Transverse colon (tissue), 4 donors: ENCODE measurements around the gene ZNF765. TPM values are rescaled to one million over a fixed set of nuclear protein-coding genes. Genes with fewer than 3 reads are reported as not detected.
"Not testable (repeated sequence)": the region's sequence is repeated elsewhere in the genome, so short reads cannot be mapped to it uniquely, and the experiment has no call there.

Experiments used
- DNase-seq: peaks from one replicate; pipeline ENCODE4 v3.0.0-alpha.2; 2019
- H3K27ac ChIP-seq, 4 donors: fragments of 200-600 bp; sonication (generic); 2 replicates each; pipeline ENCODE4 v1.5.1; 2016 to 2018; ENCODE audit warnings: inconsistent platforms in 4 of 4
- H3K27me3 ChIP-seq: fragments of 200-600 bp; sonication (generic); 2 replicates; pipeline ENCODE4 v1.5.1; 2017; ENCODE audit warnings: inconsistent platforms
- H3K36me3 ChIP-seq, 4 donors: fragments of 200-600 bp; sonication (generic); 2 replicates each; pipeline ENCODE4 v1.5.1; 2017 to 2019; ENCODE audit warnings: inconsistent platforms in 4 of 4
- H3K4me1 ChIP-seq, 4 donors: fragments of 200-600 bp; sonication (generic); 2 replicates each; pipeline ENCODE4 v1.5.1; 2017 to 2020; ENCODE audit warnings: inconsistent platforms in 4 of 4
- H3K4me3 ChIP-seq, 4 donors: fragments of 200-600 bp; sonication (generic); 1 replicate in 1 of 4; 2 replicates in 3 of 4; pipeline versions ENCODE4 v1.5.1 to v1.6.1; 2017 to 2019; ENCODE audit warnings: inconsistent platforms in 4 of 4
- H3K9me3 ChIP-seq, 2 donors: fragments of 200-600 bp; sonication (generic); 2 replicates each; pipeline ENCODE4 v1.5.1; 2017 to 2019; ENCODE audit warnings: inconsistent platforms in 2 of 2
- CTCF ChIP-seq, 5 experiments: fragments of 200-600 bp in 3 of 5; fragments of 450-650 bp in 2 of 5; sonication (generic) in 3 of 5; IDR thresholded peaks; 1 replicate in 2 of 5; 2 replicates in 3 of 5; pipeline ENCODE4 v1.5.1; 2016 to 2017; ENCODE audit warnings: antibody characterized with exemption in 5 of 5, inconsistent platforms in 3 of 5, mild to moderate bottlenecking in 2 of 5, moderate library complexity in 1 of 5
- EP300 ChIP-seq: sonication (generic); formaldehyde crosslinking; IDR thresholded peaks from one replicate; pipeline ENCODE4 v1.6.1; 2017; ENCODE audit warnings: antibody characterized with exemption, low read depth
- POLR2A ChIP-seq: fragments of 450-650 bp; IDR thresholded peaks from one replicate; pipeline ENCODE4 v1.6.1; 2016; ENCODE audit warnings: antibody characterized with exemption, mild to moderate bottlenecking, moderate library complexity
- POLR2AphosphoS5 ChIP-seq, 3 donors: sonication (generic); formaldehyde crosslinking; IDR thresholded peaks; one replicate each; pipeline ENCODE4 v1.6.1; 2016; ENCODE audit warnings: antibody characterized with exemption in 3 of 3
- WGBS, 2 donors: methylation state at CpG; one replicate each; pipeline ENCODE4 v1.1.5; 2018; ENCODE audit warnings: low coverage in 1 of 2; 5-methylcytosine and 5-hydroxymethylcytosine counted together
- in situ Hi-C, 4 donors: fragments of 200-750 bp; cut with MboI; loops; one replicate each; pipeline versions ENCODE4 v1.15.0 to v1.15.1; 2017; ENCODE audit warnings: low sequenced_read_pairs in 3 of 4, low pct_ligation_motif_present in 1 of 4, low pct_unique_long_range_greater_than_20kb in 1 of 4
- intact Hi-C: fragments of 100-400 bp; cut with DNase I; formaldehyde crosslinking; loops from one replicate; pipeline ENCODE4 v1.15.1; 2023; ENCODE audit warnings: low total_unique reads
- total RNA-seq, 4 donors: library from RNA; depleted of rRNA; stranded (reverse); fragments of >200 nt; gene quantifications; one replicate each; pipeline ENCODE4 v1.1.0, GENCODE V29; 2016

The ZNF765 gene
- 10 to 100 TPM in 3 of 4 donors, 1 to 10 TPM in 1; 6.0 to 14.3 (median 11.2) TPM for total RNA-seq

DNA sequence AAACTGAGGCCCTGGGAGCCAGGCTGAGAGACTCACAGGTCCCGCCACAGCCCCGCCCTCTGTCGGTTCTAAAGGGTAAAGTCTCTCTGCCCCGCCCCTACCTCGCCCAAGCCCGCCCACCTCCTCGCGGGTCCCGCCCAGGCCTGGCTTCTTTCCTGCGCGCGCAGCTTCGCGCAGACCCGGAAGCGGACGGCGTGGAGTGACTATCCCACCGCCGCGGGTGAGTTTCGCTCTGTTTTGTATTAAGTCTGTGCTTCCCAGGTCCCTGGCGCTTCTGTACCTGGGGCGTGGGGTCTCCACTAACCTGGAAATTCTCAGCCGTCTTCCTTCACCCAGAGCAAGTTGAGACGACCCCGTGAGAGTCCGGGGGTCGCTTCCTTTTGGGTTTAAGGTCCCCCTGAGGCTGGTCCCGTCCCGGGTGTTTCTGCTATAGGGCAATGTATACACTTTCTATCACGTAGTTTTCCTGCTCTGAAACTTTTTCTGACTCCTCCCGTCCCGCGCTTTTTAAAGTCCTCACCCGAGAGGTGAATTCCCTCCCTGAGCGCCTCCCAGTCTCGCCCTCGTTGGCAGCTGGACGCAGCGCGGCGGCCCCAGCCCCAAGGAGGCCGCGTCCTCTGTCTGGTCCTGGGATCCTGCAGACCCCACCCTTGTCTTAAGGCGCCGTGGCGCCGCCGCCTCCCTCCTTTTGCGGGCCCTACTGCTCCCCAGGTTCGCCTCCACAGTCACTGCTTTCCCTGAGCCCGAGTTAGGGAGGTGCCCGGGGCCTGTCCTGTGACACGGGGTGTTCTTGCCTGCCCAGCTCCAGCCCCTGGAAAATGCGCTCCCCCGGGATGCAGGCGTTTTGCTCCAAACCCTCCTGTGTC is at the start of gene ZNF765:
Gene ZNF765 (plus strand): TSS at position 176 of the 866 bp plus-strand sequence. CDS start 2,867 bp downstream, outside the sequence.
- Histone ChIP-seq H3K4me3 (peak within 1 kb of the TSS; percentile 50 to 95 (median 92)), H3K4me1 (peaks cover 4 to 25% (median 17%) of the 10 kb centered on the region in 4 donors), H3K9me3 (peaks cover 3 to 4% of the 10 kb centered on the region in 2 donors), H3K27me3 (no peaks in the 10 kb centered on the region), H3K36me3 (peaks cover 0 to 21% (median 8%) of the 10 kb centered on the region in 4 donors), H3K27ac (peak within 1 kb of the TSS; percentile 79 to 97 (median 92))
- no peak for TF ChIP-seq EP300
- TF ChIP-seq POLR2AphosphoS5 (IDR thresholded peaks at IDR 0.05) = peak; percentile 75 to 92 (median 90)
- TF ChIP-seq CTCF (IDR thresholded peaks at IDR 0.05) = peak; percentile 38 to 79 (median 56)
- peak; percentile 86 for TF ChIP-seq POLR2A
- WGBS, 2 donors = 0% methylated on average over 55 of the region's 58 CpGs; no CpG with 5 or more reads in 1 of the 2 donors
- in situ Hi-C loops (no loop called here), intact Hi-C loops (no loop called here)
- DNase-seq = peak; percentile 96

GRCh38 chr19:53355739-53356138 is 39.2 kb upstream of the ZNF765 start:
- Histone ChIP-seq H3K27me3 (no peaks in the 10 kb centered on the region), H3K4me3 (no peak overlapping the region), H3K9me3 (peaks cover 66 to 72% of the 10 kb centered on the region in 2 donors), H3K36me3 (peaks cover 8 to 29% (median 10%) of the 10 kb centered on the region in 4 donors), H3K4me1 (no peaks in the 10 kb centered on the region), H3K27ac (no peak overlapping the region)
- DNase-seq = no peak
- 93 to 100% methylated on average over 1 of the region's 1 CpG for WGBS, 2 donors
- TF ChIP-seq CTCF (IDR thresholded peaks at IDR 0.05) (no peak), EP300 (no peak), POLR2A (no peak), POLR2AphosphoS5 (IDR thresholded peaks at IDR 0.05) (no peak)
- in situ Hi-C loops (no loop called here), intact Hi-C loops (no loop called here)

GRCh38 chr19:53357821-53358581 is 36.9 kb upstream of the ZNF765 start:
- Histone ChIP-seq H3K4me1 (no peaks in the 10 kb centered on the region), H3K4me3 (no peak overlapping the region), H3K27ac (no peak overlapping the region), H3K36me3 (peaks cover 0 to 7% (median 0%) of the 10 kb centered on the region in 4 donors), H3K27me3 (no peaks in the 10 kb centered on the region), H3K9me3 (peaks cover 45 to 50% of the 10 kb centered on the region in 2 donors)
- no peak for DNase-seq
- in situ Hi-C loops = no loop called here
- intact Hi-C loops = no loop called here
- 80 to 88% methylated on average over 7 to 35 of the region's 35 CpGs for WGBS, 2 donors
- no peak for TF ChIP-seq POLR2AphosphoS5 (IDR thresholded peaks at IDR 0.05)
- TF ChIP-seq CTCF (IDR thresholded peaks at IDR 0.05) = no peak
- no peak for TF ChIP-seq EP300
- TF ChIP-seq POLR2A = no peak

DNA sequence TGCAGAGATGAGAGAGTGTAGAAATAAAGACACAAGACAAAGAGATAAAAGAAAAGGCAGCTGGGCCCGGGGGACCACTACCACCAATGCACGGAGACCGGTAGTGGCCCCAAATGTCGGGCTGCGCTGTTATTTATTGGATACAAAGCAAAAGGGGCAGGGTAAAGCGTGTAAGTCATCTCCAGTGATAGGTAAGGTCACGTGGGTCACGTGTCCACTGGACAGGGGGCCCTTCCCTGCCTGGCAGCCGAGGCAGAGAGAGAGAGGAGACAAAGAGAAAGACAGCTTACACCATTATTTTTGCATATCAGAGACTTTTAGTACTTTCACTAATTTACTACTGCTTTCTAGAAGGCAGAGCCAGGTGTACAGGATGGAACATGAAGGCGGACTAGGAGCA is 34.9 kb upstream of the ZNF765 start:
- H3K27ac ChIP-seq, H3K4me1 ChIP-seq, DNase-seq, H3K36me3 ChIP-seq, intact Hi-C loops, H3K4me3 ChIP-seq, in situ Hi-C loops, H3K27me3 ChIP-seq: not testable (repeated sequence)
- H3K9me3 ChIP-seq = peaks cover 26 to 29% of the 10 kb centered on the region in 2 donors
- 91 to 96% methylated on average over 5 to 10 of the region's 10 CpGs for WGBS, 2 donors
